Measurements from ENCODE around the gene ATF4. TPM values are rescaled to one million over a fixed set of nuclear protein-coding genes. Genes with fewer than 3 reads are reported as not detected.

Gene ATF4
- total RNA-seq, 1 donor from 2014 or later = 246 TPM

DNA sequence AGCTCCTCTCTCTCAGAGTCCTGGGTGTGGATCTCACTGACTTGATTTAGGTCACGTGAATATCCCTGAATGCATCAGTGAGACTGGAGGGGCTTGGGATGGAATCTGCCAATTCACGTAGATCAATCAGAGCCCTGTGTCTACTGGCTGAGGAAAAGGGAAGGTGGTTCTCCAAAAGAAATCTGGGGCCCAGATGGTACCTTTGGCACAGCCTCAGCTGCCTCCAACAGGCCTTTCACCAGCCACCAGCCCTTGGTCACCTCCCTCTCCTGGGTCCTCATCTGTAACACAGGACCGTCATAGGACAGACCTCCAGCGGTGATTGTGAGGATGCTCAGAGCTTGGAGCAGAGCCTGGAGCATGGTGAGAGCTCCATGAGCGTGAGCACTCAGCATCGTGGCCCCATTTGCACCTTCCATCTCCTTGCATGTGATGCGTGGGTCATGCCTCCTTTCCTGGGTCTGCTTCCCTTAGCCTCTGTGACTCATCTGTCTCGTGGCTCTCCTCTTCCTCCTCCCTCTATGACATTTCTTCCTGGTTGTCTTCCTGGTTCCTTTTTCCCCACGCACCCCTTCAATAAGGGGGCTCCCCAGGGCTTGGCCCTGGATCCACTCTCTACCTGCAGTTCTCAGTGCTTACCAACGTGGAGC lies 25.8 kb upstream of the ATF4 start:
- H3K27ac ChIP-seq = no peak overlapping the region
- H3K36me3 ChIP-seq = no peaks in the 10 kb centered on the region
- no peak for TF ChIP-seq POLR2A (IDR thresholded peaks at IDR 0.05)
- TF ChIP-seq, protein P1, sequence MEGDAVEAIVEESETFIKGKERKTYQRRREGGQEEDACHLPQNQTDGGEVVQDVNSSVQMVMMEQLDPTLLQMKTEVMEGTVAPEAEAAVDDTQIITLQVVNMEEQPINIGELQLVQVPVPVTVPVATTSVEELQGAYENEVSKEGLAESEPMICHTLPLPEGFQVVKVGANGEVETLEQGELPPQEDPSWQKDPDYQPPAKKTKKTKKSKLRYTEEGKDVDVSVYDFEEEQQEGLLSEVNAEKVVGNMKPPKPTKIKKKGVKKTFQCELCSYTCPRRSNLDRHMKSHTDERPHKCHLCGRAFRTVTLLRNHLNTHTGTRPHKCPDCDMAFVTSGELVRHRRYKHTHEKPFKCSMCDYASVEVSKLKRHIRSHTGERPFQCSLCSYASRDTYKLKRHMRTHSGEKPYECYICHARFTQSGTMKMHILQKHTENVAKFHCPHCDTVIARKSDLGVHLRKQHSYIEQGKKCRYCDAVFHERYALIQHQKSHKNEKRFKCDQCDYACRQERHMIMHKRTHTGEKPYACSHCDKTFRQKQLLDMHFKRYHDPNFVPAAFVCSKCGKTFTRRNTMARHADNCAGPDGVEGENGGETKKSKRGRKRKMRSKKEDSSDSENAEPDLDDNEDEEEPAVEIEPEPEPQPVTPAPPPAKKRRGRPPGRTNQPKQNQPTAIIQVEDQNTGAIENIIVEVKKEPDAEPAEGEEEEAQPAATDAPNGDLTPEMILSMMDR (IDR thresholded peaks at IDR 0.05) = no peak
- TF ChIP-seq POLR2AphosphoS5 (IDR thresholded peaks at IDR 0.05; ENCODE audit: insufficient read depth in 1 of 2, low read depth in 1 of 2) = no peak
- no peaks in the 10 kb centered on the region for H3K9me3 ChIP-seq
- no peak for DNase-seq (ENCODE audit: extremely low spot score in 2 of 2)
- no peaks in the 10 kb centered on the region for H3K4me1 ChIP-seq
- intact Hi-C loops (cut with DNase I) = no loop called here
- no peak overlapping the region for H3K4me3 ChIP-seq
- no peaks in the 10 kb centered on the region for H3K27me3 ChIP-seq

DNA sequence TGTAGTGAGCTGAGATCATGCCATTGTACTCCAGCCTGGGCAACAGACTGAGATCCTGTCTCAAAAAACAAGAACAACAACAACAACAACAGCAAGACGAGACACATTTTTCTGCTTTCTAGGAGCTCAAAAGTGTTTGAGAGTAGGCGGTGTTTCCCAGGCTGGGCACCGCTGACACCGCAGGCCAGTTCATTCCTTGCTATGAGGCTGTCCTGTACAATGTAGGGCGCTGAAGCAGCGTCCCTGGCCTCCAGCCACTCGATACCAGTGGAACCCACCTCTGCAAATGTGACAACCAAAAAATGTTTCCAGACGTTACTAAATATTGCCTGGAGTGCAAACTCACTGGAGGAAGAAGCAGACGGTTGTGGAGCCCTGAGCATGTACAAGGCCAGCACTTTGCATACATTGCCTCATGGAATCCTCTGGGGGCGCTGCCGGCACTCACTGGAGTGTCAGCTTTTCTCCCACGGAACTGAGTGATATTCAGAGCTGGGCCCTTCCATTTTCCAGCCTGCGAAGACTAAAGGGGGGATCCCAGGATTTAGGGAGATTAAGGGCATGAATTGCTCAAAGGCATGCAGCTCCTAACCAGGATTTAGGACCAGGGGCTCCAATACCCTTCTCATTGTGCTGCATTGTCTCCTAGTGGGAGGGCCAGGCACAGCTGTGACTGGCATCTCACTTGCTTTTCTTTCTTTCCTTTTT lies 24.1 kb upstream of the ATF4 start:
- H3K36me3 ChIP-seq = no peaks in the 10 kb centered on the region
- H3K27me3 ChIP-seq = no peaks in the 10 kb centered on the region
- H3K27ac ChIP-seq = no peak overlapping the region
- H3K4me1 ChIP-seq = peaks cover 4% of the 10 kb centered on the region
- no peaks in the 10 kb centered on the region for H3K9me3 ChIP-seq
- intact Hi-C loops (cut with DNase I) = no loop called here
- TF ChIP-seq POLR2AphosphoS5 (IDR thresholded peaks at IDR 0.05; ENCODE audit: insufficient read depth in 1 of 2, low read depth in 1 of 2) (no peak), POLR2A (IDR thresholded peaks at IDR 0.05) (no peak)
- TF ChIP-seq, protein P1 (IDR thresholded peaks at IDR 0.05) = peak in 1 of 3 experiments; percentile 40
- no peak for DNase-seq (ENCODE audit: extremely low spot score in 2 of 2)
- no peak overlapping the region for H3K4me3 ChIP-seq

DNA sequence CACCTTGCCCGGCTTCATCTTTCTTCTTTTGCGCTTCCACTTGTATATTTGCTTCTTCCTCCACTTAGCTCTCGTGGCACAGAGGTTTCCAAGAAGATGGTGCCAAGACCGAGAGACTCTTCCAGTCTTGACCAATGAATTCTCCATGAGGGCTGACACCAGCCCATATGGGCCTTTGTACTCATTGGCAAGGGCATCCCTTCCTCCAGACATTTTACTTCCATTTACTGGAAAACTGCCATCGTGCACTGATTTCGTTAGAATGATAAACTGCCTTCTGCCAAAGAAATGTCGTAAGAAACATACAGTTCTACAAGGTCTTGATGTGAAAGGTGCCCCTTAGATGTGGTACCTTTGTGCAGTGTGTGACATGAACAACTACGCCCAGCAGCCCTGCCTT lies 22.9 kb upstream of the ATF4 start:
- no peaks in the 10 kb centered on the region for H3K9me3 ChIP-seq
- H3K4me1 ChIP-seq = peaks cover 10% of the 10 kb centered on the region
- DNase-seq (ENCODE audit: extremely low spot score in 2 of 2) = no peak
- no peak overlapping the region for H3K4me3 ChIP-seq
- intact Hi-C loops (cut with DNase I) = no loop called here
- H3K27ac ChIP-seq = no peak overlapping the region
- no peaks in the 10 kb centered on the region for H3K27me3 ChIP-seq
- H3K36me3 ChIP-seq = no peaks in the 10 kb centered on the region
- TF ChIP-seq, protein P1 (IDR thresholded peaks at IDR 0.05) = no peak
- TF ChIP-seq POLR2AphosphoS5 (IDR thresholded peaks at IDR 0.05; ENCODE audit: insufficient read depth in 1 of 2, low read depth in 1 of 2) = no peak
- no peak for TF ChIP-seq POLR2A (IDR thresholded peaks at IDR 0.05)

DNA sequence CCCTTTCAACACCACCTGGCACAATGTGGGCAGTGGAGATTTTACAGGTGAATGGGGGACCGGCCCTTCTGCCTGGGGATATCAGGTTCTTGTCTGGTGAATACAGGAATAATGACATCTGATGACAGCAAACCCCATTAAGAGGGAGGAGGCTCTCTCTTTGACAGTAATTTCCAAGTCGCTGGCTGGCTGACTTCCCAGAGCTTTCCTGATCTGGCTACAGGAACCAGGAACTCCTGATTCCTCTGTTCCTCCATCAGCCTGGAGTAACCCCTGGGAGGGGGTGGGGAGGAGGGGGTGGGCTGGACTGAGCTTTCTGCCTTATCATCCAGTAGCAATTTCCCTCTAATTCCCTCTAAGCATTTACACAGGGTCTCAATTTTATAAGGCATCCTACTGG lies 22.0 kb upstream of the ATF4 start:
- intact Hi-C loops (cut with DNase I) = no loop called here
- Histone ChIP-seq H3K27me3 (no peaks in the 10 kb centered on the region), H3K27ac (peak overlapping the region; percentile 6), H3K9me3 (no peaks in the 10 kb centered on the region), H3K4me3 (no peak overlapping the region), H3K36me3 (no peaks in the 10 kb centered on the region), H3K4me1 (peaks cover 19% of the 10 kb centered on the region)
- DNase-seq (ENCODE audit: extremely low spot score in 2 of 2) = no peak
- TF ChIP-seq POLR2A (IDR thresholded peaks at IDR 0.05) (no peak), POLR2AphosphoS5 (IDR thresholded peaks at IDR 0.05; ENCODE audit: insufficient read depth in 1 of 2, low read depth in 1 of 2) (no peak)
- TF ChIP-seq, protein P1 (IDR thresholded peaks at IDR 0.05) = no peak

DNA sequence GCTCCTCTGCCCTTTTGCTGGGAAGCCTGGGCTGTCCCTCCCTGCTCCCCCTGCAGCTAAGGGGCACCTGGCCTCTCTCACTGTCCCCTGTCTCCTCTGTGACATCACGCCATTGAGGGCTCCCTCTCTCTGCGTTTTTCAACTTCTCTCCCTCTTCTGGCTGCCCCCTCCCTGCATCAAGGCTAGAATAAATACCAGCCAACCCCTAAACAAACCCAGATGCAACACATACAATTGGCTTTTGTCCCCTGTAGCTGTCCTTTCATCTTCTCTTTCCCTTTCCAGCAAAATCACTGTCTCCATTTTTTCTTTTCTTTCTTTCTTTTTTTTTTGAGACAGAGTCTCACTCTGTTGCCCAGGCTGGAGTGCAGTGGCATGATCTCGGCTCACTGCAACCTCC lies 21.6 kb upstream of the ATF4 start:
- intact Hi-C loops (cut with DNase I) = no loop called here
- no peaks in the 10 kb centered on the region for H3K36me3 ChIP-seq
- peaks cover 23% of the 10 kb centered on the region for H3K4me1 ChIP-seq
- no peaks in the 10 kb centered on the region for H3K27me3 ChIP-seq
- TF ChIP-seq POLR2AphosphoS5 (IDR thresholded peaks at IDR 0.05; ENCODE audit: insufficient read depth in 1 of 2, low read depth in 1 of 2) = no peak
- TF ChIP-seq POLR2A (IDR thresholded peaks at IDR 0.05) = no peak
- TF ChIP-seq, protein P1 (IDR thresholded peaks at IDR 0.05) = no peak
- H3K9me3 ChIP-seq = no peaks in the 10 kb centered on the region
- no peak overlapping the region for H3K4me3 ChIP-seq
- no peak for DNase-seq (ENCODE audit: extremely low spot score in 2 of 2)
- H3K27ac ChIP-seq = peak overlapping the region; percentile 6

All from vagina (tissue), 2 donors.